ENCODE data around the gene ERMN.

Gene ERMN

DNA sequence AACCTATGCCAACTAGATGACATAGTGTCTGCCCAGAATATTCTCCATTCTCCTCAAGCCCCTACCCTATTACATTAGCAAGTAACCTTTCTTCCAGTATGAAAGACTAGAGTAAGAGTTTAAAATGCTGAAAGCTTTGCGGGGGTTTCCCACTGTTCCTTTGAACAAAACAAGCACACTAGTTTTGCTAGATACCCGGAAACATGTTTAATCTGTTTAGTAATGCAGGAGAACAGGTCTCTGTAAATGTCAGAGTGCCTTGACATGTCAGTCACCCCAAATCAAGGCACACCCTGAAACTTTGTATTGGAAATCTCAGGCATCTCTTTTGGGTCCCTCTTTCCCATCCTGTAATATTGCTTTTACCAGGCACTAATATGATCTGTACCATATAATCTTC is 56.6 kb downstream of the ERMN start:
- H4K20me1 ChIP-seq (ENCODE audit: insufficient read depth), result no peaks in the 10 kb centered on the region
- H3K79me2 ChIP-seq (ENCODE audit: insufficient read depth, low read depth), result no peaks in the 10 kb centered on the region
- H3K27me3 ChIP-seq (ENCODE audit: insufficient read depth, low read depth), result no peaks in the 10 kb centered on the region
- no peak overlapping the region for H3K9ac ChIP-seq
- H3K36me3 ChIP-seq (ENCODE audit: insufficient read depth), result no peaks in the 10 kb centered on the region
- no peak overlapping the region for H3K27ac ChIP-seq
- H2AFZ ChIP-seq (ENCODE audit: low read depth), result no peak overlapping the region
- H3K4me3 ChIP-seq (IDR thresholded peaks at IDR 0.05; ENCODE audit: insufficient read depth, low read depth, low read length), result no peak overlapping the region
- TF ChIP-seq, protein P1, sequence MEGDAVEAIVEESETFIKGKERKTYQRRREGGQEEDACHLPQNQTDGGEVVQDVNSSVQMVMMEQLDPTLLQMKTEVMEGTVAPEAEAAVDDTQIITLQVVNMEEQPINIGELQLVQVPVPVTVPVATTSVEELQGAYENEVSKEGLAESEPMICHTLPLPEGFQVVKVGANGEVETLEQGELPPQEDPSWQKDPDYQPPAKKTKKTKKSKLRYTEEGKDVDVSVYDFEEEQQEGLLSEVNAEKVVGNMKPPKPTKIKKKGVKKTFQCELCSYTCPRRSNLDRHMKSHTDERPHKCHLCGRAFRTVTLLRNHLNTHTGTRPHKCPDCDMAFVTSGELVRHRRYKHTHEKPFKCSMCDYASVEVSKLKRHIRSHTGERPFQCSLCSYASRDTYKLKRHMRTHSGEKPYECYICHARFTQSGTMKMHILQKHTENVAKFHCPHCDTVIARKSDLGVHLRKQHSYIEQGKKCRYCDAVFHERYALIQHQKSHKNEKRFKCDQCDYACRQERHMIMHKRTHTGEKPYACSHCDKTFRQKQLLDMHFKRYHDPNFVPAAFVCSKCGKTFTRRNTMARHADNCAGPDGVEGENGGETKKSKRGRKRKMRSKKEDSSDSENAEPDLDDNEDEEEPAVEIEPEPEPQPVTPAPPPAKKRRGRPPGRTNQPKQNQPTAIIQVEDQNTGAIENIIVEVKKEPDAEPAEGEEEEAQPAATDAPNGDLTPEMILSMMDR (conservative IDR thresholded peaks at IDR 0.05; ENCODE audit: low read depth, low read length), result no peak
- peaks cover 32% of the 10 kb centered on the region for H3K4me1 ChIP-seq (ENCODE audit: low read depth, poor library complexity, severe bottlenecking)
- no peak overlapping the region; the same call in 1 of the 2 replicates for H3K4me2 ChIP-seq

Measured in KMS-11 (cell line).